ENCODE results near the gene SPSB1.

Gene SPSB1

DNA sequence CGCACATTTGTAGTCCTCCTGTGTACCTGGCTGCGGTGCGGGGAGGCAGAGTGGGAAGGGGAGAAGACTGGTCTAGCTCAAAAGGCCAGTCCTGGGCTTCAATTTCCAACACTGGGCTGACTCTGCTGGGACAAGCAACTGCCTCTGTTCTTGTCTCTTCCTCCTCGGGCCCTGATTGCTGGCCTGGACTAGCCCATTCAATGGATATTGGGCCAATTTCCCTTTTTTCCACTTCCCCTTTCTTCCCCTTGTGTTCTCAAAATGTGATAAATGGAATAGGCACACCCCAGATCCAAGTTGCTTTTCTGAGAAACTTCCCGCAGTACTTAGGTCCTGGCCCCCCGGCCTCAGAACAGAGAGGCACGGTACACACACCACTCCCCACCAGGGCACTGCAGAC, 48.2 kb downstream of the SPSB1 start:
- no peak for DNase-seq (ENCODE audit: low spot score)
- ChIA-PET CTCF (interaction anchor here (1.1 kb wide), 1 partner anchor 85 kb away, joined by 3 read pairs; no protein-coding TSS in a partner anchor), POLR2A (ENCODE audit: low non-redundant PET) (no interaction called here)
- no peak for TF ChIP-seq CTCF (conservative IDR thresholded peaks at IDR 0.05; ENCODE audit: low read depth)
- H3K27ac ChIP-seq: peak overlapping the region; percentile 83

- POLR2A ChIA-PET (ENCODE audit: low non-redundant PET): no interaction called here
- TF ChIP-seq CTCF (conservative IDR thresholded peaks at IDR 0.05; ENCODE audit: low read depth): no peak
- DNase-seq (ENCODE audit: low spot score): no peak
- CTCF ChIA-PET: interaction anchor here (1.1 kb wide), 1 partner anchor 84 kb away, joined by 3 read pairs; no protein-coding TSS in a partner anchor
- H3K27ac ChIP-seq: peak overlapping the region; percentile 83
Measured at GRCh38 chr1:9341301-9341845, 48.7 kb downstream of the SPSB1 start.

- ChIA-PET CTCF (interaction anchor here (0.7 kb wide), 1 partner anchor 35 kb away, joined by 3 read pairs; no protein-coding TSS in a partner anchor), POLR2A (ENCODE audit: low non-redundant PET) (no interaction called here)
- TF ChIP-seq CTCF (conservative IDR thresholded peaks at IDR 0.05; ENCODE audit: low read depth): no peak
- H3K27ac ChIP-seq: no peak overlapping the region
- DNase-seq (ENCODE audit: low spot score): no peak
Measured at GRCh38 chr1:9343269-9343668, 50.6 kb downstream of the SPSB1 start.

DNA sequence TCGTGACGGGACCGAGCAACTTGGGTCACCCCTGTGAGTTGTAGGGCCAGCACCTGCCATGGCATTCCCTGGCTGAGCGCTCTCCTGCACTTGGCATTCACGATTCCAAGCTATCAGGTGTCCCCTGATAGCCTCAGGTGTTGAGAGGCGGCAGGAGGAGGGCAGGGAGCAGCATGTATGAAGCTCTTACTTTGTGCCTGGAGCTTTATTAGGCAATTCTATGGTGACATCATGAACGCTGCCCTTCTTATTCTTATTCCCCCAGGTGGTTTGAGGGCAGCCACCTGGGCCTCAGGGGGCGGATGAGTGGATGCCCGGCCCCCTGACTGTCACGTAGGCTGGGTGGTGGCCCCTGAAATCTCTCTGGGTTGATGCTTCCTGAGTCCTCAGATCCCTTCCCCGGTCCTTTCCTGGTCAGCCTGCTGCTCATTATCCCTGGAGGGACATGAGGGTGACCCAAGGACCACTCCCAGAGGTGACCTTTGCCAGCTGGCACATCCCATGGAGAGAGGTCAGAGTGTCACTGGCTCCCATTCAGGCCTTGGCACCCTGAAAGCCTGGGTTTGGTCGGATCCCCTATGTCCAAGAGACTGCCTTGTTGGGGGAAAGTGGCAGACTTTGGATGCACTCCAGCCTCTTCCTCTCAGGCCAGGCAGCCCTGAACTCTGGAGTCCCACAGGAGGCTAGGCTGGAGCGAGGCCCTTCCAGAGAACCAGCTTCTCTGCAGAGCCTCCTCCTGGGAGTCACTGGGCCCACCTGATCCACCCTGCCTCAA, 51.9 kb downstream of the SPSB1 start:
- CTCF ChIA-PET: interaction anchor here (0.5 to 0.6 kb wide), 2 partner anchors 55 to 147 kb away, joined by 3 to 5 read pairs; no protein-coding TSS in a partner anchor
- no peak for DNase-seq (ENCODE audit: low spot score)

GRCh38 chr1:9345471-9345870, 52.8 kb downstream of the SPSB1 start:
- TF ChIP-seq CTCF (conservative IDR thresholded peaks at IDR 0.05; ENCODE audit: low read depth): no peak
- DNase-seq (ENCODE audit: low spot score): no peak
- ChIA-PET POLR2A (ENCODE audit: low non-redundant PET) (no interaction called here), CTCF (no interaction called here)
- H3K27ac ChIP-seq: no peak overlapping the region

More for the DNA sequence above, 51.9 kb downstream of the SPSB1 start:
- no peak for TF ChIP-seq CTCF (conservative IDR thresholded peaks at IDR 0.05; ENCODE audit: low read depth)
- POLR2A ChIA-PET (ENCODE audit: low non-redundant PET): interaction anchor here (0.5 kb wide), 1 partner anchor 166 kb away, joined by 3 read pairs; no protein-coding TSS in a partner anchor
- no peak overlapping the region for H3K27ac ChIP-seq

GRCh38 chr1:9345922-9346321, 53.2 kb downstream of the SPSB1 start:
- no peak for TF ChIP-seq CTCF (conservative IDR thresholded peaks at IDR 0.05; ENCODE audit: low read depth)
- ChIA-PET CTCF (no interaction called here), POLR2A (ENCODE audit: low non-redundant PET) (no interaction called here)
- H3K27ac ChIP-seq: no peak overlapping the region
- no peak for DNase-seq (ENCODE audit: low spot score)
